OCI-LY1 (cell line): ENCODE data around the gene RPS17.

Experiments used
- CTCF ChIP-seq: fragments of 200-600 bp; sonication (generic), shearing (Covaris generic); IDR thresholded peaks from 2 replicates; pipeline ENCODE4 v1.5.1; 2017; ENCODE audit warnings: mild to moderate bottlenecking, antibody characterized with exemption, low read length, moderate library complexity, mixed read lengths
- EZH2 ChIP-seq: fragments of 200-600 bp; sonication (generic), shearing (Covaris generic); IDR thresholded peaks from 2 replicates; pipeline ENCODE4 v1.8.0; 2017; ENCODE audit warnings: borderline replicate concordance, mixed run types, mild to moderate bottlenecking, antibody characterized with exemption, low read length, moderate library complexity, mixed read lengths

GRCh38 chr15:82556315-82557035 is 16.2 kb upstream of the RPS17 start:
- TF ChIP-seq CTCF (no peak), EZH2 (no peak)
